HepG2 (cell line): ENCODE data around the gene ALS2CL. TPM values are rescaled to one million over a fixed set of nuclear protein-coding genes. Genes with fewer than 3 reads are reported as not detected.

Source experiments
- ATAC-seq: fragments of 200-7000 bp; cut with Tn5 transposase; 3 replicates; pipeline ENCODE4 v1.9.1; 2020; ENCODE audit warnings: mild to moderate bottlenecking, moderate library complexity
- BruUV-seq: library from RNA; stranded (reverse); fragments of 400-500 nt; replicated peaks from 2 replicates; lab custom pipeline; 2021; lab: Mats Ljungman, UMichigan
- CTCF ChIA-PET: fragments of 300-600 bp; formaldehyde crosslinking; extraction: SDS; loops from one replicate; lab custom pipeline; 2021; ENCODE audit warnings: low total read pairs, inconsistent platforms, low intra/inter-chr PET ratio; lab: Yijun Ruan, JAX
- POLR2A ChIA-PET: fragments of 350-600 bp; sonication (Branson Sonifier 250); formaldehyde crosslinking; loops from one replicate; lab custom pipeline; 2020; ENCODE audit warnings: antibody characterized with exemption, inconsistent platforms; lab: Yijun Ruan, JAX
- DNase-seq: peaks from one replicate; pipeline ENCODE4 v3.0.0-alpha.2; 2015; ENCODE audit warnings: low spot score
- FAIRE-seq: peaks from 3 replicates; lab custom pipeline; 2011; peaks lifted over from hg19 to GRCh38; lab: Jason Lieb, UNC
- H2AFZ ChIP-seq: one replicate; pipeline ENCODE4 v1.6.1; 2011; ENCODE audit warnings: low read length, inconsistent platforms
- H3K27ac ChIP-seq: fragments of 300-600 bp; 3 replicates; pipeline ENCODE4 v1.8.0; 2011; ENCODE audit warnings: mixed run types, mild to moderate bottlenecking, mixed read lengths, low read length, inconsistent platforms; ENCODE audit not compliant: insufficient read depth; ENCODE audit errors: extremely low read length
- H3K27me3 ChIP-seq, 2 experiments: fragments of 200-600 bp in 1 of 2; 2 replicates in 1 of 2; 3 replicates in 1 of 2; pipeline versions ENCODE4 v1.6.0 to v1.8.0; 2011; ENCODE audit warnings: low read length in 2 of 2, mild to moderate bottlenecking in 2 of 2, moderate library complexity in 2 of 2, inconsistent platforms in 1 of 2; ENCODE audit not compliant: insufficient read depth in 2 of 2, control insufficient read depth in 1 of 2
- H3K36me3 ChIP-seq, 2 experiments: fragments of 200-600 bp in 1 of 2; replicated peaks in 1 of 2; 2 replicates in 1 of 2; 3 replicates in 1 of 2; pipeline versions ENCODE4 v1.5.1 to v1.8.0; 2011; ENCODE audit warnings: low read length in 2 of 2, inconsistent platforms in 1 of 2; ENCODE audit not compliant: insufficient read depth in 2 of 2, control insufficient read depth in 1 of 2
- H3K4me1 ChIP-seq: 2 replicates; pipeline ENCODE4 v1.5.1; 2012; ENCODE audit warnings: low read length, inconsistent platforms; ENCODE audit not compliant: insufficient read depth
- H3K4me2 ChIP-seq: 2 replicates; pipeline ENCODE4 v1.6.0; 2011; ENCODE audit warnings: low read depth, low read length, inconsistent platforms
- H3K4me3 ChIP-seq, 3 experiments: fragments of 200-600 bp in 1 of 3; sonication (generic), shearing (Covaris generic) in 1 of 3; replicated peaks in 1 of 3; 2 replicates each; pipeline ENCODE4 v1.5.1; 2011 to 2016; ENCODE audit warnings: low read length in 3 of 3, inconsistent platforms in 2 of 3, low read depth in 2 of 3, mild to moderate bottlenecking in 2 of 3, control low read depth in 1 of 3, mixed read lengths in 1 of 3; ENCODE audit not compliant: insufficient read depth in 1 of 3
- H3K79me2 ChIP-seq: one replicate; pipeline ENCODE4 v1.6.1; 2011; ENCODE audit warnings: low read length, inconsistent platforms; ENCODE audit not compliant: insufficient read depth
- H3K9ac ChIP-seq: 2 replicates; pipeline ENCODE4 v1.6.0; 2011; ENCODE audit warnings: mild to moderate bottlenecking, low read depth, low read length, inconsistent platforms; ENCODE audit not compliant: insufficient read depth
- H3K9me3 ChIP-seq: 2 replicates; pipeline ENCODE4 v1.5.1; 2012; ENCODE audit warnings: mild to moderate bottlenecking, low read length
- H4K20me1 ChIP-seq: 2 replicates; pipeline ENCODE4 v1.6.0; 2011; ENCODE audit warnings: inconsistent platforms, mild to moderate bottlenecking, low read length, moderate library complexity; ENCODE audit not compliant: insufficient read depth
- CBX1 ChIP-seq: IDR thresholded peaks from one replicate; pipeline ENCODE4 v1.6.1; 2016; ENCODE audit warnings: antibody characterized with exemption, low read depth
- CEBPB ChIP-seq: IDR thresholded peaks from 2 replicates; pipeline ENCODE4 v1.6.1; 2011; ENCODE audit warnings: low read depth, low read length, improper control_type of control experiment, borderline replicate concordance
- CEBPG ChIP-seq: IDR thresholded peaks from 2 replicates; pipeline ENCODE4 v1.6.1; 2016
- CHD2 ChIP-seq: IDR thresholded peaks from 2 replicates; pipeline ENCODE4 v1.6.1; 2011; ENCODE audit warnings: low read depth, low read length, improper control_type of control experiment
- IRF2 ChIP-seq: IDR thresholded peaks from 2 replicates; pipeline ENCODE4 v1.6.1; 2018; ENCODE audit warnings: missing genetic modification reagents, missing compliant biosample characterization
- ISL2 ChIP-seq: sonication (generic); formaldehyde crosslinking; IDR thresholded peaks from 2 replicates; pipeline ENCODE4 v1.5.0; 2020; ENCODE audit warnings: missing genetic modification reagents
- MIER2 ChIP-seq: IDR thresholded peaks from 2 replicates; pipeline ENCODE4 v1.6.1; 2016; ENCODE audit warnings: missing biosample characterization, missing genetic modification reagents
- NR2F6 ChIP-seq, 2 experiments: IDR thresholded peaks; 2 replicates each; pipeline ENCODE4 v1.6.1; 2016; ENCODE audit warnings: antibody characterized with exemption in 1 of 2, mild to moderate bottlenecking in 1 of 2
- RARA ChIP-seq: IDR thresholded peaks from 2 replicates; pipeline ENCODE4 v1.6.1; 2016; ENCODE audit warnings: missing genetic modification reagents, missing compliant biosample characterization
- RXRB ChIP-seq: IDR thresholded peaks from 2 replicates; pipeline ENCODE4 v1.6.1; 2016; ENCODE audit warnings: borderline replicate concordance, missing genetic modification reagents, missing compliant biosample characterization
- SSRP1 ChIP-seq: IDR thresholded peaks from 2 replicates; pipeline ENCODE4 v1.6.1; 2016; ENCODE audit warnings: control low read depth
- TSC22D2 ChIP-seq: sonication (generic); formaldehyde crosslinking; IDR thresholded peaks from 2 replicates; pipeline ENCODE4 v1.5.1; 2020; ENCODE audit warnings: missing genetic modification reagents, mild to moderate bottlenecking, borderline replicate concordance
- ZBTB26 ChIP-seq: IDR thresholded peaks from 2 replicates; pipeline ENCODE4 v1.6.1; 2016; ENCODE audit warnings: missing compliant biosample characterization, missing genetic modification reagents, borderline replicate concordance
- ZNF12 ChIP-seq: sonication (generic); formaldehyde crosslinking; IDR thresholded peaks from 2 replicates; pipeline ENCODE4 v1.5.0; 2020; ENCODE audit warnings: missing genetic modification reagents
- ZNF713 ChIP-seq: sonication (generic); formaldehyde crosslinking; IDR thresholded peaks from 2 replicates; pipeline ENCODE4 v1.4.0; 2020; ENCODE audit warnings: mild to moderate bottlenecking, missing genetic modification reagents
- ZNF770 ChIP-seq: sonication (generic); formaldehyde crosslinking; IDR thresholded peaks from 2 replicates; pipeline ENCODE4 v1.5.0; 2020; ENCODE audit warnings: mild to moderate bottlenecking, missing genetic modification reagents
- WGBS: methylation state at CpG from one replicate; pipeline ENCODE4 v1.1.6; 2017; ENCODE audit warnings: low lambda C conversion rate; 5-methylcytosine and 5-hydroxymethylcytosine counted together
- in situ Hi-C: cut with HindIII; loops from 2 replicates; pipeline ENCODE4 v1.10.0; 2017; ENCODE audit warnings: low pct_unique_long_range_greater_than_20kb; ENCODE audit not compliant: extremely low pct_ligation_motif_present
- intact Hi-C: fragments of 100-400 bp; cut with micrococcal nuclease; formaldehyde crosslinking; loops from one replicate; pipeline ENCODE4 v1.10.0; 2022; ENCODE audit not compliant: unreplicated experiment
- polyA plus RNA-seq, 8 experiments: library from polyadenylated mRNA; depleted of rRNA in 3 of 8; stranded (reverse) in 7 of 8; unstranded in 1 of 8; fragments of >200 nt; fragmentation: Illumina TruSeq in 4 of 8; extraction: Trizol in 4 of 8; gene quantifications; 2 replicates each; pipeline versions ENCODE4 v1.2.1 to v1.2.3, GENCODE V29; 2011 to 2016; ENCODE audit warnings: low read depth in 4 of 8, missing spikeins in 1 of 8, mixed read lengths in 1 of 8; ENCODE audit not compliant: insufficient read depth in 1 of 8
- total RNA-seq, 5 experiments: library from RNA; depleted of rRNA; stranded (reverse); fragments of >200 nt; fragmentation: Illumina TruSeq; extraction: Trizol; gene quantifications; 2 replicates each; pipeline ENCODE4 v1.2.3, GENCODE V29; 2016; ENCODE audit warnings: low read depth in 1 of 5

Gene ALS2CL
- total and polyA plus RNA-seq, 2 of the 13 experiments (the other 11 are each of a cell fraction or from before 2014, with no cell fraction given): not detected

- WGBS: 62% methylated on average over 3 of the region's 3 CpGs
- TF ChIP-seq MIER2 (CRISPR knock-in tag) (no peak), ZNF12 (peak; percentile 74)
- in situ Hi-C loops (no loop called here), intact Hi-C loops (no loop called here)
- CTCF ChIA-PET: no interaction called here
- Histone ChIP-seq H3K4me2 (no peak overlapping the region), H3K4me1 (peaks cover 7% of the 10 kb centered on the region), H3K4me3 (no peak overlapping the region), H4K20me1 (no peaks in the 10 kb centered on the region), H2AFZ (no peak overlapping the region), H3K79me2 (no peaks in the 10 kb centered on the region), H3K9ac (no peak overlapping the region), H3K36me3 (no peaks in the 10 kb centered on the region), H3K9me3 (no peaks in the 10 kb centered on the region), H3K27me3 (no peaks in the 10 kb centered on the region; a peak in 1 of 5 replicates), H3K27ac (no peak overlapping the region)
- POLR2A ChIA-PET: no interaction called here
- ATAC-seq: no peak
- no peak for DNase-seq
- FAIRE-seq: no peak
- BruUV-seq: no TSS peak
Observed at GRCh38 chr3:46634856-46635255, 58.6 kb downstream of the ALS2CL start.

- FAIRE-seq (no peak), ATAC-seq (peak; percentile 71), DNase-seq (peak; percentile 30)
- H4K20me1 ChIP-seq: no peaks in the 10 kb centered on the region
- H3K36me3 ChIP-seq: no peaks in the 10 kb centered on the region
- in situ Hi-C loops: no loop called here
- H3K4me1 ChIP-seq: peaks cover 7% of the 10 kb centered on the region
- no peaks in the 10 kb centered on the region; a peak in 2 of 5 replicates for H3K27me3 ChIP-seq
- POLR2A ChIA-PET: no interaction called here
- no peak overlapping the region for H2AFZ ChIP-seq
- BruUV-seq: no TSS peak
- intact Hi-C loops: no loop called here
- no peaks in the 10 kb centered on the region for H3K9me3 ChIP-seq
- CTCF ChIA-PET: no interaction called here
- WGBS: 0% methylated on average over 1 of the region's 1 CpG
- H3K27ac ChIP-seq: no peak overlapping the region
- H3K4me3 ChIP-seq: no peak overlapping the region
- no peaks in the 10 kb centered on the region for H3K79me2 ChIP-seq
- H3K9ac ChIP-seq: no peak overlapping the region
- H3K4me2 ChIP-seq: no peak overlapping the region
- TF ChIP-seq CEBPG (CRISPR knock-in tag) (peak; percentile 28; the same call in 1 of the 2 replicates), RXRB (CRISPR knock-in tag) (0 out of 2 replicates have a peak, but pooled peaks have one; percentile 22), ISL2 (CRISPR knock-in tag) (no peak), ZNF770 (no peak), TSC22D2 (CRISPR knock-in tag) (no peak), CHD2 (no peak), RARA (CRISPR knock-in tag) (peak; percentile 24; the same call in 1 of the 2 replicates), CBX1 (no peak), ZNF713 (no peak), SSRP1 (CRISPR knock-in tag) (no peak), IRF2 (CRISPR knock-in tag) (no peak), CEBPB (peak; percentile 63), NR2F6 (IDR thresholded peaks at IDR 0.05) (peak; percentile 13; the same call in 1 of the 2 replicates), NR2F6 (CRISPR knock-in tag; IDR thresholded peaks at IDR 0.05) (peak; percentile 35; the same call in 1 of the 2 replicates), ZBTB26 (CRISPR knock-in tag) (no peak)
Observed at GRCh38 chr3:46632792-46633191, 60.7 kb downstream of the ALS2CL start.
